Activated CD8-positive, alpha-beta memory T cell treated with anti-CD3 and anti-CD28 coated beads, Interleukin-2, amount 50 U/mL, for 1 hour (primary cell): ENCODE results near the gene MAGI2.

ENCODE experiments used
- DNase-seq: peaks from one replicate; pipeline ENCODE4 v3.0.0-alpha.2; 2020; ENCODE audit errors: extremely low read depth

MAGI2 gene

GRCh38 chr7:79453558-79454360 is at the start of gene MAGI2:
Gene MAGI2, minus strand, starts transcription at chr7:79453667. Its CDS starts 347 bp downstream, at chr7:79453320.
- no peak for DNase-seq

DNA sequence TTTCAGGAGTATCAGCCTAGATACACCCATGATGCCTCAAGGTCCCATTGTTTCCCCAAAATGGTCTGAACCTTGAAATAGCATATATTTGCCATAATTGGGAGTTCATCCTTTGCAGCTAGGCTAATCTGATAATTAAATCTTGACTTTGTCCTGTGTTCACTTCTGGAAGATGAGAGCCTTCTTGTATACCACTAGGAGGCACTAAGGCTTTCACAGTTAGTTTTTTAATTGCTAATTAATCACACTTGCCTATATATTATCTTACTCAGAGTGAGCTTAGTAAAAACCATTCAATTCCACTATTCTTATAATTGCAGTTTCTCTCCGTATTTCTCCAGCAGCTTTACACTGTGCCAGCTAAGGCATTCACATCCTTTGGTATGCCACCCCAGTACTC is 48.7 kb upstream of the MAGI2 start:
- DNase-seq: no peak

DNA sequence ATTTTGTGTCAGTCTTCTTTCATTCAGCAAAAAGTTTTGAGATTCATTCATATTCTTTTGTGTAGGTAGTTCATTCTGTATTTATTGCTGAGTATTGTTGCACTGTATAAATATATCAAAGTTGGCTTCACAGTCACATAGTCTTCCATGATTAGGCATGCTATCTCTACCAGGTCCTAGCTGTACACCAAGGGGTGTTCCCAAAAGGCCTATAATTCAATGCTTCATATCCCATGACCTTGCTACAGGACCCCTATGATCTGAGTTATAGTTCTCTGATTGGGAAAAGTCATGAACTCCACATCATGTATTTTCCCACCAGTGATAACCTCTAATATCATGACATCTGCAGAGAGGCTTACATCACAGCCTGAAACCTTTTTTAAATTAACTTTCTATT is 47.3 kb upstream of the MAGI2 start:
- no peak for DNase-seq

GRCh38 chr7:79497728-79498127 is 44.3 kb upstream of the MAGI2 start:
- DNase-seq: no peak

DNA sequence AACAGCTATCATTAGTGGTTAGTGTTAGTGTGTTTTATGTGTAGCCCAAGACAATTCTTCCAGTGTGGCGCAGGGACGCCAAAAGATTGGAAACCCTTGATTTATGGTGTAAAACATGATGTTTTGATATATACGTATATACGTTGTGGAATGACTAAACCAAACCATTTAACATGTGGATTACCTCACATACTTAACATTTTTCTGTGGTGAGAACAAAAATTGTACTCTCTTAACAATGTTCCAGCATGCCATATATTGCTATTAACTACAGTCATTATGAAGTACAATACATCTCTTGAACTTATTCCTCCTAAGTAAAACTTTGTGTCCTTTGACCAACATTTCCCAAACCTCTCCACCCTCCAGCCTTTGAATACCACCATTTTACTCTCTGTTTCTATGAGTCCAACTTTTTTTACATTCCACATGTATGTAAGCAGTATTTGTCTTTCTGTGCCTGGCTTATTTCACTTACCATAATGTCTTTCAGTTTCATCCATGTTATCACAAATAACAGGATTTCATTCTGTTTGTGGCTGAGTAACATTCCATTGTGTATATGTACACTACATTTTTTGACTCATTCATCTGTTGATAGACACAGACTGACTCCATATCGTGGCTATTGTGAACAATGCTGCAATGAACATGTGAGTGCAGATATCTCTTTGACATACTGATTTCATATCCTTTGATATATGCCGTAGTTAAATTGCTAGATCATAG is 42.2 kb upstream of the MAGI2 start:
- DNase-seq: no peak

DNA sequence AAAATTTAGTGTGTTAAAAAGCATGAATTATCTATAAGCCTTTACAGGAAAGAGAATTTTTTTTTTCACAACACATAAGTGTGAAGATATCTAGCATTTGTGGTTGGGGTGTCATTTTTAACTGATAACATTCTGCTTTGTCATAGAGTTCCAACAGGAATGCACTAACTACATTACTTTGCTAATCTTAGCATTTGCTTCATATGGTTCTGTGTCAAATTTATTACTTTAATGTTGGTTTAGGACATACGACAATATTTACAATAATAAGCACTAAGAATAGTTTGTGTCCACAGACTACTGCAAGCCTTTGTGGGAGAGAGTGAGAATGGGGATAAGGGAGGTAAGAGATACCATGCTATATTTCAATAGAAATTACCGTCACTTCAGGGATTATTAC is 40.6 kb upstream of the MAGI2 start:
- no peak for DNase-seq

DNA sequence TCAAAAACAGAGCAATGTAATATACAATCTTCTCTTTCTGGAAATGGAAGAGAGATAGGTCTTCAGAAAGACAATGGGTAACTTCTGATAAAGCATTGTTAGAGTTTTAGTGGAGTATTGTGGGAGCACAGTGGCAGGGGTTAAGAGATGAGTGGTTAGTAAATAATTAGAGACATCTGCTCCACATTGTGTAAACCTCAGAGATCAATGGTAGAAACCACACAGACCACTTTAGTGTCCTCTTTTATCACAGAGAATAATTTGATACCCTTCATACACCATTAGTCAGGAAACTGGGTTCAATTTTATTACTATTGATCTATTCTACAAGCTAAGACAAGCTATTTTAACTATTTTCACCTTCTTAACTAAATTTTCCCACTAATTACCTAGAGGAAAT is 35.9 kb upstream of the MAGI2 start:
- no peak for DNase-seq

DNA sequence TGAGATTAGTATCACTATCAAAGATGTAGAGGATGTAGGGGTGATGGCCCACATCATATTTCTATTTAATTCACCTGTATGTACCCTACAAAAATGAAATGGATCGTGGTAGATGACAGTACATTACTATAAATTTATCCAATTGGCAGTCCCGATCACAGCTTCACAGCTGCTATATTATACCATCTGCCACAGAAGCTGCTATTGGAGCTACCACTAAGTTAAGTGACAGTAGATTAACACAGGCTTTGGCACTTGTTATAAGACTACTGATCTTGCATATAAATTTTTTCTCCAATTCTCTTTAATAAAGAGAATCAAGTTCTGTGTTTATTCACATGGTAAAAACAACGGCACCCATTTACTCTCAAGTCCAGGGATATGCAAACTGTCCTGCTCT is 24.9 kb upstream of the MAGI2 start:
- no peak for DNase-seq

DNA sequence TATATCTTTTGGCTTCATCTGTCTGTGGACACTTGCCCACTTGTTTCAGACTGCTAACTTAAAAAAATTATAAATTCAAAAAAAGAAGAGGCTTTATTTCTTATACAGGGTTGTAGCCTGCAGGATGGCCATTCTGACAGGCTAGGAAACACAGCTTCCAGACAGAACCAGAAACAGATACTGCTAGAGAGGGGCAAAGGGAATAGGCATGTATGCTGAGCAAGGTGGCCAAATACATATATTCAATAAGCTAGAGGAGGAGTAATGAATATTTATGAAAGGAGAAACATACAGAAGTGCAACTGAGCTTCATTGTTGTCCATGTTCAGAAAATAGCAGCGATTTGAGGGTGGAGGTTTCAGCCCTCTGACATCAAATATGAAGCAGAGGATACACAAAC is 22.0 kb upstream of the MAGI2 start:
- no peak for DNase-seq

GRCh38 chr7:79471699-79472098 is 18.2 kb upstream of the MAGI2 start:
- no peak for DNase-seq

- DNase-seq: no peak
These were observed 17.8 kb upstream of the MAGI2 start for GRCh38 chr7:79471283-79471682.

DNA sequence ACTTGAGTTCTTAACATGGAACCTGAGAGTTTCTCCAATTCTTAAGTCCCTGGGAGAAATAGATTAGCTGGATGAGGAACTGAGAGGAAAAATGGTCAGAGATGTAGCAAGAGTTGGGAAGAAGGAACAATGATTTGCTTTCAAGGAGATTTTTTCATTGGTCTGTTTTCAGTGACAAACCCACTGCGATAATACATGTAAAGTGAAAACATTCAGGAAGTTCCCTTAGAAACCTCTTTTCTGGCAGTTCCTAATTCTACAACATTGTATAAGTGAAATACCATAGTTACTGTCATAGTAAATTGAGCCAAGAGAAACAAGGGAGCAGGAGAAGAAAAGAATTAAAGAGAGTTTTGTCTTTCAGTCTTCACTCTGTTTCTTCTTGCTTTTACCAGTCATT is 12.1 kb upstream of the MAGI2 start:
- no peak for DNase-seq

DNA sequence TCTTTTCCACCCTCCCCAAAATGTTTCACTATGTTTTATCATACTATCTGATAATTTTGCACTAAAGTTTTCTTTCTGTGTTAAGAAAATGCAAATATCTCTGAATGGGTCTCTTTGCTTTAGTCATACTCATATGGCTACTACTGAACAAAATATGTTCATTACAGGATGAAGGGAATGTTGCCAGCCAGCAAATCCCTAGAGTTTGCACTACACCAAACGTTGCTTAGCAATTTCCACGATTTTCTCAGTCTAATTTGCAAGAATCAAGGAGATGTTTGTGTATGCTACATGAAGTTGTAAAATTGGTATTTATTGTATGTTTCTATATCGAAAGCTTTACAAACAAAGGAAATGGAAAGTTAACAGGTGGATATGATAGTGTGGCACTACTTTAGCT is 10.6 kb upstream of the MAGI2 start:
- no peak for DNase-seq

- no peak for DNase-seq
These were observed 8.9 kb upstream of the MAGI2 start for GRCh38 chr7:79462390-79462789.

DNA sequence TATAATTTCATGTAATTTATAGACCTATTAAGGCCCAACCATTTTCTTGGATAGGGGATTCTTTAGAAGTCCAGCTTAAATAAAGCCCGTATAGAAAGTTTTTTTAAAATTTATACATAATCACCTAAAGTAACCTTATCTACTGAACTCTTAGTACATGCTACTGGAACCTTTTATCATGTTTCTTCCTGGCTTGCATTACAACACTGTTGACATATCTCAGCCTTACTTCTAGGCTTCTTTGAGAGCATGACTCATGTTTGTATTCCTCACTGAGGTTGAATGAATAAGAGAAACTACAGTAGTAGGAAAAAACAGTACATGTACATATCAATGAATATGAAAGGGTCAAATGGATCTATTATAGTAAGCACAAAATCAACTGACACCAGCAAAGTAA is 8.2 kb upstream of the MAGI2 start:
- DNase-seq: no peak

DNA sequence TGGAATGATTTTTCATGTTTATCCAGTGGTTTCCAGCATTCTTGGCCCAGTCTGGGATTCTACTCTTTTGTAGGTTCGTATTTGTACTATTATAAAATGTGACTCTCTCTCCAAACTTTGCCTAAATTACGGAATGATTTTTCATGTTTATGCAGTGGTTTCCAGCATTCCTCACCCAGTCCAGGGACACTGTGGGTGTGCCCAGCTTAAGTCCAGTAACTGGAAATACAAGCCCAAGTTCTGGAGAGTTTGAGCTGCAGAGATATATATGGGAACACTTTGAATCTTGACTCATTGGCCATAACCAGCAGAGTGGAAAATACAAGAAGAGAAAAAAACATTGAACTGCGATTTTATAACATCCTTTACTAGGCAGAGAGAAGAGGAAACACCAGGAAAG is 5.9 kb upstream of the MAGI2 start:
- no peak for DNase-seq

GRCh38 chr7:79458796-79459195 is 5.3 kb upstream of the MAGI2 start:
- DNase-seq: no peak

- no peak for DNase-seq
These were observed 1.8 kb upstream of the MAGI2 start for GRCh38 chr7:79455173-79455790.

DNA sequence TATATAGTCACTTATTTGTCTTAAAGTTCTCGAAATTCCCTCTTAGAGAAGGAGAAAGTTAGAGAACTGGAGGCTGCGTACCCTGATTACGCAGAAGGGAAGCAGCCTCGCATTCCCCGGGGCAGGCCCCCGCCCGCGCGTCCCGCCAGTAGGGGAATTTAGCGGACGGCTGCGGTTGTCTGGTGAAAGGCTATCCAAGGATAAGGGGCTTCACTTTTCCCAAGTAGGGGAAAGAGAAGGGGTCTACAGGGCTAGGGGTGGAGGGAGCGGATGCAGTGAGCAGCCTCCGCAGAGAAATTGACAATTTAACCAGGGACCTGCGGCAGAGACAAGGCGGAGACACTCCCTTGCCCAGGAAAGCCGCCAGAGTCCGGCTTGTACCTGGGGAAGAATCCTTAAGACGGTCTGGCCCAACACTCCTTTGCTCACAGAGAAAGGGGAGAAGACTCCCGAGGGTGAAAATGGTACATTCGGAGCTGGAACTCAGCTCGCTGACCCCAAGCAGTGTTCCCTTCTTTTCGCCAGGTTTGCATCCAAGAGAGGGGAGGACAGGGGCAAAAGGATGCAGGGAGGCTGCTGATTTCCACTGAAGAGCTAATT is 994 bp upstream of the MAGI2 start:
- no peak for DNase-seq

- DNase-seq: no peak
These were observed 255 bp downstream of the MAGI2 start for GRCh38 chr7:79453266-79453557.

GRCh38 chr7:79452495-79453265 is 787 bp downstream of the MAGI2 start:
- DNase-seq: no peak

- no peak for DNase-seq
These were observed 1.4 kb downstream of the MAGI2 start for GRCh38 chr7:79452032-79452494.
